ENCODE data around the gene MAN1C1.

The MAN1C1 gene

DNA sequence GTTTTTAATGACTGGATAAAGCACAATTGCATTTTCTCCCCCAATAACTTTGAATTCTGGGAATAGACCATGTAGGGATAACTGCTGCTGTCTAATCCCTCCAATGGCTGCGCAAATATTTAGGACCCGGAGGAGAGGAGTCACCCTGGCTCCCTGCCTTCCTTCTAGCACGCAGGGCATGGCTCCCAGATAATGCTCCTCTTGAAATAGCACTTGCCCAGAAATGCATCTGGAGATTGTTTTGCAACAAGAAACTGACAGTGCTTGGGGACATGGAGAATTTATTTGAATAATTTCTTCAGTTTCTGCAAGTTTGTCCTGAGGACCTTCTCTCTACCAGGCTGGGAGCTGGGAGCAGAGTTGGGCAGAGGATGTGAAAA is 83.5 kb downstream of the MAN1C1 start:
- no peak for DNase-seq

DNA sequence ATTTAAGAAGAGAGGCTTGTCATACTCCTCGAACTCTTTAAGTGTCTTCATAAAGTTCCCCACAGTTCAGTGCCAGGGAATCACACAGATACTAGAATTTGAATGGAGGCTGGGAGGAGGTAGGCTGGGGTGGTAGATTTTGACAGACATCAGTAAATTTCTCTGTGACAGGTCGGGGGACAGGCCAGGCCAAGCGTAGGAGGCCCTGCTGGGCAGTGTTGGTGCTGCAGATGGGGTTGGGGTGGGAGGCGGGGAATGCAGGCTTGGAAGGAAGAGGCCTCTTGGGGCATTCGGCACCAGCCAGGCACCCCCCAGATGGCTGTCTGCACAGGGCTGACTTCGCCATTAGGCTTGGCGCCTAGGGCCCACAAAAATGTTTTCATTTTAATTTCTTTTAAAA is 84.0 kb downstream of the MAN1C1 start:
- DNase-seq, result no peak

DNA sequence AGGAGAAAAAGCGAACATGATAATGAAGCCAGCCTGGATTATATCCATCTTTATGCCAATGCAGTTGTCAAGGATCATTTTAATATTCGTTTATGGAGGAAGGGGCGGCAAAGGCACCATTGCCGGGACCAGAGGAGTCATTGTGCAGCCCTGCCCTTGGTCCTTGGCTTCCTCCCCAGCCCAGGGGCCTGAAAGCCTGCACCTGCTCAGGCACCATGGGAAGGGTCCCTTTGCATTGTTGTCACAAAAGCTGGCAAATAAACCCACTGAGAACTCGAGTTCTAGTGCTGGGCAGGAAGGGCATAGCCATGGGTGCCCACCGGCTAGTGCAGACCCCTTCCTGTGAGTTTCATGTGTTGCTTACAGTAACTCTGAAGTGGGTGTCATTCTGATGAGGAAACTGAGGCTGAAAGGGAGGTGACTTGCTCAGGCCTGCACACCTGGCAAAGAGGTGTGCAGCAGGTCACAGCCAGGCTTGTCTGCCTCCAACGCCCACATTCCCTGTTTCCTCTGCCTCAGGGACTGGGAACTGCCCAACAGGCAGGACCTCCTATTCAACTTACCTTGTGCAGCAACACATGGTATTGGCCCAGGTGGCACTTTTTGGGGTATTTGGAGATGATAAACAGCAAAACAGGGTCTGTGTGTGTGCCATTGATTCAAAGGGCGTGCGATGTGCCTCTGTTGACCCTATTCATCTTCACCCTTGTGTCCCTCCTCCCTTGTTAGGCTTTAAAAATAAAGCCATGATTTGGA is 84.6 kb downstream of the MAN1C1 start:
- no peak for DNase-seq

DNA sequence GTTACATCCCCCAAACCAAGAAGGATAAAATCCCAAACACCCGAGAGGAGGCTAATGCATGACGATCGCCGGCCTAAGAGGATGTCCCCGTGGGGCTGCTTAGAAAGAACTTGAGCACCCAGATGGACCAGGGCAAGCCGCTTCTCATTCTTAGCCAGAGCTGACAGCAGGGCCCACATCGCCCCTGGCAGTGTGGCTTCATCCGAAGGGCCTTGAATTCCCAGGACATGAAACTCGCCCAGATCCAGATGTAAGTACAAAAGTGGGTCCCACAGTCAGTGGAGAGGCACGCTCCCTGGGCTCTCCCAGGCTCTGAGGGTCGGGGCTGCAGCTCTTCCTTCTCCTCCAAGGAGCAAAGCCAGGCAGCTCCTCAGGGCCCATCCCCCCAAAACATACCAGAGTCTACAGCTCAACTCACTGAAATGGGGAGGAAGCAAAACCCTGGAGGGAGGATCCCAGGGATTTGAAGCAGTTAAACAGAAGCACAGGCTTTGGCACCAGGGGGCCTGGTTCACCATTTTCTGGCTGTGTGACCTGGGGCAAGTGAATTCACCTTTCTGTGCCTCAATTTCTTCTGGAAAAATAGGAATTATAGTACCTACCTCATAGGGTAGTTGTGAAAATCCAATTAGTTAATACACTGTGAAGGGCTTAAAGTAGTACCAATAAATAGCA is 85.6 kb downstream of the MAN1C1 start:
- no peak for DNase-seq

DNA sequence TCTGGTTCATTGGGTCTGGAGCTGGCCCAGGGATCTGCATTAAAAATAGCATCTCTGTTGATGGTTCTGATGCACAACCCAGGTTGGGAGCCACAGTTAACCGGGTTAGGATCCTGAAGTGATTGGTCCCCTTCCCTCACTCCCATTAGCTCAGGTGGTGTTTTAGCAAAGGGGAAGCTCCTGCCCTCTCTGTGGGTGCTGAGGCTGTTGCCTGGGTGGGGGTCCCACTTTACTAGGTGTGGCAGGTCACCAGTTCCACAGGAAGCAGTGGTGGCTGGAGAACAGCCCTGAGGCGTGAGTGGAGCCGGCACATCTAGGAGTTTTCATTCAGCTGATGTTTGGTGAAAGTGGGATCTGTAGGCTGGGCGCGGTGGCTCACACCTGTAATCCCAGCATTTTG is 86.5 kb downstream of the MAN1C1 start:
- no peak for DNase-seq

DNA sequence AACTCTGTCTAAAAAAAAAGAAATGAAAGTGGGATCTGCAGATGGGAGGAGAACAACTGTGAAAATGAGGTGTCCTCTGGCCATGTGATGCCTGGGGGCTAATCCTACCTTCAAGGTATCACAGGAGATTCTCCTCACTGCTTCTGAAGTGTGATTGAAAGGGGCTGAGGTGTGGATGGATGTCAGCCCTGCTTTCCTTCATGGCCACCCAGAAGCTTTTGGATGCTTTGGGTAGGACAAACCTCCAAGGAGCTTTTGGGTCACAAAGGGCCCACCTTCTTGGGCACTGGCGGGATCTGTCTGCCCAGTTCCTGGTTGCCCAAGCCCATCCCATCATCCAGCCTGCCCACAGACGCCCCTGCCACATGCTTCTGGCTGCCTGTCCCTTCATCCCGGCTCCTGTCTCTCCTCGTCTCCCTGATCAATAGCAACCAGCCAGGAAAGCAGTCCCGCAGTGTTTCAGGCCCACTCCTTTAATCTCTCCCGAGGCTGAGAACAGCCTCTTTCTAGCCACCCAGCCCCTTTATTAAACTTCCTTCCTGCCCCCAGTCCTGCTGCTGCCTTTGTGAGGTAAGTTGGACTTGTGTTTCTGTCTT is 87.2 kb downstream of the MAN1C1 start:
- DNase-seq, result no peak

DNA sequence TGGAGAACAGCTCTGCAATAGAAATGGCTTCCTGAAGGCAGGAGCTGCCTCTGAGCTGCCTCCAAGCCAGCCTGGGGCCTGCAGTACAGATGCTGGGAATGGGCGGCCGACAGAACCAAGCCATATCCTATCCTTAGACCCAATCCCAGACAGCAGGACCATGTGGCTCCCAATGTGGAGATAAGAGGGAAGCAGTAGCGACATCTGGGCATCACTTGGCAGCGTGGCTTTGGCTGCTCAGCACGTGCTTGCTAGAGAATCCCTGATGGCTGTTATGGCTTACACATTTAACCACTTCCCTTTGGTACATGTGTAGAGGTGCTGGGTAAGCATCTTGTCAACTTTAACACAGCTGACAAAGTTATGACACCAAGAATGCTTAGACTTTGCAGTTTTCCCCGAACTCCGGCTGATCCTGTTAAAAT is 87.7 kb downstream of the MAN1C1 start:
- no peak for DNase-seq

DNA sequence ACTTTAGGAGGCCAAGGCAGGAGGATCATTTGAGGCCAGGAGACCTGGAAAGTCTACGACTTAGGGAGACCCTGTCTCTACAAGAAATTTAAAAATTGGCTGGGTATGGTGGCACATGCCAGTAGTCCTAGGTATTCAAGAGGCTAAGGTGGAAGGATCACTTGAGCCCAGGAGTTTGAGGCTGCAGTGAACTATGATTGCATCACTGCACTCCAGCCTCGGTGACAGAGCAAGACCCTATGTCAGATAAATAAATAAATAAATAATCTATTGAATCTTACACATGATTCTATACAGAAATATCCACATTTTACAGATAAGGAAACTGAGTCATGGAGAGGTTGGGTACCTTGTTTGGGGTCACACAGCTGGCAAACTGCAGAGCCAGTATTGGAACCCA is 89.1 kb downstream of the MAN1C1 start:
- no peak for DNase-seq

DNA sequence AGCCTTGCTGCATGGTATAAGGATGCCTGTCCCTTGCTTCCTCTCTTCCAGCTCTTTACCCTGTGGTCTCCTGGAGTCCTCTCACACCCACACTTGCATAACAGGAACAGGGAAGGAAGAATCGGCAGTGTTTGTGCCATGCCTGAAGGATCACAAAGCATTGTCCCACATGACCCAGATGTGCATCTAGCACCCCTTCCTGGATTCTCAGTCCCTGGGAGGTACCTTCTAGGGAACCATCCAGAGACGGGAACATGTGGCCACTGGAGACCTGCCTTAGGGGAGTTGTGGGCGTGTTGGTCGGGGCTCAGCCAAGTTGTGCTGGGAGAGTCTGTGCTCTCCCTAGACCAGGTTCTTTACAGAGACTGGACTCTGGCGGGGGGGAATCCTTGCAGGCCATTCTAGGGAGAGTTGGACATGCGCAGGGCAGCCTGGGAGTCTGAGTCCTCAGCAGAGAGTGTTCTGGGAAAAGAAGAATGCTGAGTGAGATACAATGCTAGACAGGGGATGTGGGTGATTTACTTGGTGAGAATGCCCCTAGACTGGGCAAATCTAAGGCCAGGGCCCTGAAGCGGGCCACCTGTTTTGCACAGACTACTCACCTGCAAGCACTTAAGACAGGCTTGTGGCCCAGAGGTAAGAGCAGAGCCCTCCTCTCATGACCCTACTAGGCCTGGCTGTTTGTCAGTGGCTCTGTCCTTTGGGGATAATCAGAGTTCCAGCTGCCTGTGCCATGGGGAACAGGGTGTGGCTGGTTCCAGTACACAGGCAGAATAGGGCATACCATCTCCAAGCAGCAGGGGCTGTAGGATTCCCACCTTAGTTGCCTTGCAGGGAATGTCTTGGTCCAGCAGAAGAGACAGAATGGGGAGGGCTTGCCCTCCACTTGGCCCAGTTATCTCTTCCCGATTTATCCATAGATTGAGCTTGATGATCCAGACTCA is 89.8 kb downstream of the MAN1C1 start:
- no peak for DNase-seq

DNA sequence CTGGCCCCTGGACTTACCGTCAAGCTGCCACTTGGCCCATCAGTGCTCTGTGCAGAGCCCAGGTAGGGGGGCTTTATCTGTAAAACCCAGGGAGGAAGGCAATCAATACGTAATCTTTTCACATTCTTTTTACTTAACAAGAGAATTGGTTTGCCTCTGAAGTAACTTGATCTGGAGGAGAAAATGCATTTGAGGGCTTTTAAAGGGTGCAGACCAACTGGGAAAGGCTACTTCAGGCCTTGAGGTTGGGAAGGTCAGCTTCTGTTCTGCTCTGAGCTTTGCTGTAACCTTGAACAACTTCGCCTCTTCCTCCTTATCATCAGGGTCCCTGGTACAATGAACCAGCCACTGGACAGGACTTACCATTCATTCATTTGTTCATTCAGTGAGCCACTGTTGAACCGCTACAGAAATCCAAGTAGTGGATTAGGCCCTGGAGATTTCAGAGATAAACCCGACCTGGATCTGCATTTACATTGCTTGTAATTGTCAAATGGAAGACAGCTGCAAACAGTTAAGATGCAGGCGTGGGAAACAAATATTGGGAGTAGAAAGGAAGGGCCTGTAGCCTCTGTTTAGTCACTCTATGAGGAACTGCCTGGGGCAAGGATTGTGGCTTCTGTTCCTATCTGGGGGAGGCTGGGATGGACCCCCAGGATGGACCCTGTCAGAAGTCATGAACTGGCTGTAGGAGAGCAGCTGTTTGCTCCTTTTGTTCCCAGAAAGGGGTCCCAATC is 90.9 kb downstream of the MAN1C1 start:
- no peak for DNase-seq

DNA sequence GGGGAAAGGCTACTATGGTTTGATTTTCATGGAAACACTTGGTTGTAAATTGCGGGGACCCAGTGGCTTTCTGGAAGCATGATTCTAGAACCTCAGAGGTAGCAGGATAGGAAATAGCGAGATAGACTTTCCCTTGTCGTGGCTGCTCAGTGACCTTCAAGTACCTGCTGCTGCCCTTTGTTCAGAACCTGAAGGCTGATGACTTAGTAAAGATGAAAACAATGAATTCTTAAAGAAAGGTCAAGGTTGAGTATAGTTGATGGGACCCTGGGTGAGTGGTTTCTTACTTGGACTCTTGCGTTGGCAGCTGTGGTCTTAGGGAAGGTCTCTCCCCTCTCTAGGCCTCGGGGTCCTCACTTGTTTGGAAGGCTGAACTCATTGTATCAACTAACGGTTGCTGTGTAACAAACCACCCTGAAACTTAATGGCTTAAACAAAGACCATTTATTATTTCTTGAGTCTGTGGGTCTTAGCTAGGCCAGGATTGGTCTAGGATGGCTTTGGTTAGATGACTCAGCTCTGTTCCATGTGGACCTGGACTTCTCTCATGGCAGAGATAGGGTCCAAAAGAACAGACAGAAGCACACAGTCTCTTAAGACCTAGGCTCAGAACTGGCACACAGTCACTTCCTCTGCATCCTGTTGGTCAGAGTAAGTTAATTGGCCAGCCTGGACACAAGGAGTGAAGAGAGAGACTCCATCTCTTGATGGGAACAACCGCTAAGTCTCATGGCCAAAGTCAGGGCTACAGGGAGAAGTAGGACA is 94.2 kb downstream of the MAN1C1 start:
- DNase-seq, result no peak

DNA sequence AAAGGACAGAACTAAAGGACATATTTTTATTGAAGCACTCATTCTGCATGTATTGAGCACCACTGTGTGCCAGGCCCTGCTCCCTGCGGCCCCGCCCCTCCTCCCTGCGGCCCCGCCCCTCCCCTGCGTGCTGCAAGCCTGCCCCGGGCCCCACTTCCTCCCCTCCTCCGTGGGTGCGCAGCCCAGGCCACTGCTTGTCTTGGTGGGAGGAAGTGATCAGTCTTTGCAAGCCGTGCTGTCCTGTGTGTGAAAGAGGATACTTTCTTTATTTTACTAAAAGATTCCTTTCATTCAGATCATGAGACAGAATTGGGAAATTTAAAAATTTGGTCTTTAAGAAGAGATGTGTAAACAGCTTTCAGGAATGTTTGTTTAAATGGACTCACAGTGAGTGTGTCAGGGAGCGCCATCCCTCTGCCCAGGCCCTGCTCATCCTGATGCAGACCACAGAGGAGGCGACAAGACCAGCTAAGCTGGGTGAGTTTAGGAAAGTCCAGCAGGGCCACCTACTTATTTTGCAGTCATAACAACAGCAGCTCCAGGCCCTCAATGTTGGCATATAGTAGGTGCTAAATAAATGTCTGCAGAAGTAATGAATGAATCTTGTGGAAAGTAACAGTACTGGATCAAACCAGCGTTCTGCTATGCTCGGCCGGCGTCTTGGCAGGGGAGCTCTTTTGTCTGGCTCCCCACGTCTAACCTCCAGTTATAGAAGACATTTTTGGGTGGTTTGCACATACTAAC is 95.1 kb downstream of the MAN1C1 start:
- DNase-seq, result no peak

DNA sequence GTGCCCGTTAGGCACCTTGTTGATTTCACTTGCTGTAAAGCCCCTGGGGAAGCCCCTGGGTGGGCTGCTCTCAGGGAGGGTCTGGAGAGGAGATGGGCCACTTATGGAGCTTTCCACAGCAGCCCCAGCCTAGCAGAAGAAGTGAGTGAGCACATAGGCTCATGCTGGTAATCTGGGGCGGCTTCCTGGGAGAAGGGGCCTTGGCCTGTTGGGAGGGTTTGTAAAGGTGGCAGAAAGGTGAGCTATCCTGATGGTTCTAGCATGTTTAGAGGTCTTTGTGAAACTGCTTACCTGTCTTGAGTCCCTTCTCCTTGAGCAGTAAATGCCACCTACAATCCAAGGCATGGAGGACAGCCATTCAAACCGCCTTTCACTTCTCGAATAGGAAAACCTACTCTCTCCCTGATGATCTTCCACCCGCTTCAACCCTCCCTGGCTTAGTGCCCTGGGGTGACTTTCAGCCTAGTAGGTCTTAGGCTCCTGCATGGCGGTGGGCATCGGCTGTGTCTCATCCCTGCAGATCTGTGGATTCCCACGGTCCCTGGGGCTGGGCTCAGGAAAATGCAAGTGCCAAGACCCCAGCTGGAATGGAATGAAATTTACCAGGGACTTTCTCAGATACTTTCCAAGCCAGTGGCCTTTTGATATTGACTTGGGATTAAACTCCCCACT is 95.8 kb downstream of the MAN1C1 start:
- DNase-seq, result no peak

DNA sequence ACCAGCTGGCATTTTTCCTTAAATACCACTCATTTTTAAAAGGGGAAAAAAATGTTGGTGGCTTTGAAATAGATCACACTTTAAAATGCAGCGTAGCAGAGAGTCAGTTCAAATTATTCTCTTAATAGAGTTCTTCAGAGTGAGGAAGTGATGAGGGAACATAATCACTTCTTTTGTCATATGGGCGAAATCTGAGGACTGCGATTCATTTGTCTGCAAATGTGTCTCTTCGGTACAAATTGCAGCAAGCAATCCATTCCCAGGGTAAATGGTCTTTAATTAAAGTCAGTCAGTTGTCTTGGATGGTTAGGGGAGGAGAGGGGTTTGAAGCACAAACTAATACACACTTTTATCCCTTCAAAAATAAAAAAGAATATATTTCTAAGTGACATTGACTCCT is 97.4 kb downstream of the MAN1C1 start:
- DNase-seq, result no peak

DNA sequence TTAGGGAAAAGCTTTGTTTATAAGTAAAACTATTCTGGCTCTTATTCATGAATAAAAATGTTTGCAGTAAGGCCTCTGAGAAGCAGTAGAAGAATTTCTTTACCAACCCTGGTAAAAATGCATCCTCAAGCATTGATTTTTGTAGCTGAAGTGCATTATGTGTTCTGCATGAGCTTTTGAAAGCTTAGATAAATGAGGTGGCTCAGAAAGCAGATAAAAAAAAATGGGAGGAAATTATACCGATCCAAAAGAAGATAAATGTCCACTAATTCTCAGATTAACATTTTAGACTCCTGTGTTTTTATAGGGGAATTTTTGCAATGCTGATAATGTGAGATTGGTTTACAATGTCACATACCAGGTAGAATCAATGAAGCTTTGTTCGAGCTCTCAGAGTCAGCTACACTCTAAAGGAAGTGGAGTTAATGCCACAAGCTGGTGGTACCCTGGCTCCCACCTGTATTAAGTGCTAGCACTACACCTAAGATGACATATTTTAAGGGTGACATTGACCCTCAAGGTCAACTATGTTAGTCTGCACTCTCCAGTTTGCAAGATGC is 97.9 kb downstream of the MAN1C1 start:
- no peak for DNase-seq

DNA sequence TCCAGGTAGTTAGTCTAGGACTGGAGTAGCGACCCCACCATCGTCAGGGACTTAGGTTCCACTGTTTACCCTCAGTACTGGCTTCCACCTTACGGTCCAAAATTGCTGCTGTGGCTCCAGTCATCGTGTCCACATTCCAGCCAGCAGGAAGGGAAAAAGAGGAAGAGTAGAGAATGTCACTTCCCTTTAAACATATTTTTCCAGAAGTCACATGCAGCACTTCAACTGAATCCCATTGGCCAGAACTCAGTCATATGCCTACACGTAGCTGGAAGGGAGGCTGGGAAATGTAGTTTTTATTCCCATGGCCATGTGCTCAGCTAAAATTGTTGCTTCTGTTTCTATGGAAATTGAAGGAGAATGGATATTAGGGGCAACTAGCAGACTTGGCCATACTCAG is 99.3 kb downstream of the MAN1C1 start:
- no peak for DNase-seq

DNA sequence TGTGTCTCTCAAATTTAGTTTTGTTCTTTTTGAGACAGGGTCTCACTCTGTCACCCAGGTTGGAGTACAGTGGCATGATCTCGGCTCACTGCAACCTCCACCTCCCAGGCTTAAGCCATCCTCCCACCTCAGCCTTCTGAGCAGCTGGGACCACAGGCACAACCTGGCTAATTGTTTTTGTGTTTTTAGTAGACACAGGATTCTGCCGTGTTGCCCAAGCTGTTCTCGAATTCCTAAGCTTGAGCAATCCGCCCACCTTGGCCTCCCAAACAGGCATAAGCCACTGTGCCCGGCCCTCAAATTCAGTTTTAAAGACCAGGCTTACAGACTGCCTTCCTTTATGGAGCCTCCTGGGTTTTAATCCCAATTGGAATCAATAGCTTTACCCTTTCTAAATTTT is 99.7 kb downstream of the MAN1C1 start:
- no peak for DNase-seq

DNA sequence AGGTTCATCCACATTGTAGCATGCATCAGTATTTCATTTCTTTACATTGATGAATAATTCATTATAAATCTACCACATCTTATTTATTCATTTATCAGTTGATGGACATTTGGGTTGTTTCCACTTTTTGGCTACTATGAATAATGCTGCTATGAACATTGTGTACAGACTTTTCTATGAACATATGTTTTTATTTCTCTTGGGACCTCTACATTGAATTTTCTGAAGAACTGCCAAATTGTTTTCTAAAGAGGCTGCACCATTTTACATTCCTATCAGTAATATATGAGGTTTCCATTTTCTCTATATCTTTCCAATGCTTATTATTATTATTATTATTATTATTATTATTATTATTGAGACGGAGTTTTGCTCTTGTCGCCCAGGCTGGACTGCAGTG is 102.1 kb downstream of the MAN1C1 start:
- no peak for DNase-seq

DNA sequence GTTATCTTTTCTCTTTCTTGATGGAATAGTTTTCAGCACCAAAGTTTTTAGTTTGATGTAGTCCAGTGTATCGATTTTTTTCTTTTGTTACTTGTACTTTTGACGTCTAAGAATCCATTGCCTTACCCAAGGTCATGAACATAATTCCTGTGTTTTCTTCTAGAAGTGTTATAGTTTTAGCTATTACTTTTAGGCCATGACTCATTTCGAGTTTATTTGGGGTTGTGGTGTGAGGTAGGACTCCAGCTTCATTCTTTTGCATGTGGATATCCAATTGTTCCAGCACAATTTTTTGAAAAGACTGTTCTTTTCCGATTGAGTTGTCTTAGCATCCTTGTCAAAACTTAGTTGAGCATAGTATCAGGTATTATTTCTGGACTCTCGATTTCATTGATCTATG is 104.0 kb downstream of the MAN1C1 start:
- no peak for DNase-seq

DNA sequence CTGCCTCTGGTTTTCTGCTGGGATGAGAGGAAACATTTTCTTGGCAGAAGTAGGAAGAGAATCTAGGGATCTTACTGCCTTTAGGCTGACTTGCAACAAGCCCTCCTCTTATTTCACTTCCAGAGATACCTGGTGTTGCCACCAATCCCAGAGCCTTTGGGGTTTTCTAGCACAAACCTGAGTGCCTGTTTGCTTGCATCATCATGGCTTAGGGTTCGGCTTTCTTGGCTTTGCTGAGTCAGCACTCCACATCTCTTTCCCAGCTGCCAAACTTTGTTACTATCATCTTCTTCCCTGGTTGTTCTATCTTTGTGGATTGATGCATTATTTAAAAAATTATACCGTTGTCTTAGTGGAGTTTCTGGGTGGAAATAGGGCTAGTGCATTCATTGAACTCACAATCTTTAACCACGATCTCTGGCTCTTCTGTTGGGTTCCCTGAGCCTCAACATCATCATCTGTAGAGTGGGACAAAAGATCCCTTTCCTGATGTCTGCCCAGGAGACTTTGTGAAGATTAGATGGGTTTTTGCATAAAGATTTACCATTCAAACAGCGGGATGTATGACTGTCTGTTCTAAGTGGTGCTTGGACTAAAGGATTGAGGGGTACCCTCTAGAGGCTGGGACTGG is 106.8 kb downstream of the MAN1C1 start:
- DNase-seq, result no peak
